Vagina (tissue), 2 donors: ENCODE results near the gene CIDEB.

ENCODE experiments used
- CTCF ChIP-seq, 3 experiments: fragments of 450-650 bp in 2 of 3; fragments of 200-600 bp in 1 of 3; sonication (generic) in 1 of 3; IDR thresholded peaks; one replicate each; pipeline ENCODE4 v1.5.1; 2017 to 2019; ENCODE audit warnings: antibody characterized with exemption in 3 of 3, mild to moderate bottlenecking in 2 of 3, moderate library complexity in 2 of 3
- POLR2A ChIP-seq, 2 donors: fragments of 450-650 bp; IDR thresholded peaks; one replicate each; pipeline ENCODE4 v1.6.1; 2017; ENCODE audit warnings: antibody characterized with exemption in 2 of 2, mild to moderate bottlenecking in 2 of 2, moderate library complexity in 2 of 2
- POLR2AphosphoS5 ChIP-seq, 2 donors: sonication (generic); formaldehyde crosslinking; IDR thresholded peaks; one replicate each; pipeline ENCODE4 v1.9.0; 2017; ENCODE audit warnings: antibody characterized with exemption in 2 of 2, mild to moderate bottlenecking in 2 of 2, low read depth in 1 of 2; ENCODE audit not compliant: insufficient read depth in 1 of 2

DNA sequence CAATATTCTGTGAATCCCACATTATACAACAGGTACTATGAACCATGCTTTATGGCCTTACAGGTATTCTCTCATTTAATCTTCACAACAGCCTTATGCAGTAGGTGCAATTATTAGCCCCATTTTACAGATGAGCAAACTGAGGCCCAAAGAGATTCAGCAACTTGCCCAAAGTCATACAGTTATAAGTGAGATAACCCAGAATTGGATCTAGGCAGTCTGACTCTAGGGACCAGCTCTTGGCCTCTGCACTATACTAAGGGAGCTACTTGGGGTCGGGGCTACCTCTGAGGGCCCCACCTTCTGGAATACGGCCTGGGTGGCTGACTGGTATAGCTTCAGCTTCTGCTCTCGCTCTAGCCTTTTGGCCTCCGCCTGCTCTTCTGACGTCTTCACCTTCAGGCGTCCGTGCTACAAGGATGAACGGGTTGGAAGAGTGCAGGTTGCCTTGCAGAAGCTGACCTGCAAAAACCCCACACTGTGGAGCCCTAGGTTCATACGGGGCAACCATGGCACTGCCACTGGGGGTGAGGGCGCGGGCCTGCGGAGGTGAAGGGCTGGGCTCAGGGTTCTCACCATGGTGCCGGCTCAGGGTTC, 37.1 kb downstream of the CIDEB start:
- TF ChIP-seq CTCF (IDR thresholded peaks at IDR 0.05), result no peak
- no peak for TF ChIP-seq POLR2A (IDR thresholded peaks at IDR 0.05)
- no peak for TF ChIP-seq POLR2AphosphoS5 (IDR thresholded peaks at IDR 0.05; ENCODE audit: insufficient read depth in 1 of 2, low read depth in 1 of 2)
